GM19239 (cell line): ENCODE measurements around the gene NEBL.

ENCODE experiments used
- DNase-seq: peaks from one replicate; pipeline ENCODE4 v3.0.0; 2011; ENCODE audit warnings: low spot score; ENCODE audit not compliant: insufficient read length
- FAIRE-seq: peaks from 2 replicates; lab custom pipeline; 2011; peaks lifted over from hg19 to GRCh38; lab: Jason Lieb, UNC

Gene NEBL

DNA sequence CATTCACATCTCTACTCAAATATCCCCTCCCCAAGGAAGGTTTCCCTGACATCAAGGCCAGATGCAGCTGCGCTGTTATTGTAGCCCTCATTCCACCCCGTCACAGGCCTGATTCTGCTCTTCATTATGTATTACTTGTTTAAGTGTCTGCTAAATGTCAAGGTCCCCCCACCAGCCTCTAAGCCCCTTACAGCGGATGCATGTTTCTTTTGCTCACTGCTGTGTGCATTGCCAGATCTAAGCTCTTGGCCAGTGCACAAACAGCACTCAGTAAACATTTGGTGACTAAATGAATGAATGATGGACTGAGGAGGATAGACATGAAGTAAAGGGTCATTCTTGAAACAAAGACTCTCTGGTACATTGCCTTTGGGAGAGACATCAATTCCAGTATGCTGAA, 90.6 kb downstream of the NEBL start:
- DNase-seq, result no peak
- FAIRE-seq, result no peak

DNA sequence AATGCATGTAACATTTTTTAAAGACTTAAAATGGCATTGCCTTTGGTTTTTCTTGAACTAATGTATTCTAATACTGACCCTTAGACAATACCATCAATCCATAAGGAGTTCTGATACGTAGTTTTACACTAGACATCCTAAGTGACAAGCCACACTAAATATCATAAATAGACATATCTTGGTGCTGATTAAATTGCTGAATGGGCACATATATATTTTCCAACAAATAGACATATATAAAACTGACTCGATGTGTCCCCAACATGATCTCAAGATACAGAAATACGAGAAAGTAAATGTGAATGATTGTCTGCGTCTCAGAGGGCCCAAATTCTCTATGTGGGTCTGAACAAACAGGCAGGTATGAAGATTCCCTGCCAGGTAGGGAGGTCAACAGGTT, 99.8 kb downstream of the NEBL start:
- DNase-seq, result no peak
- FAIRE-seq, result no peak

DNA sequence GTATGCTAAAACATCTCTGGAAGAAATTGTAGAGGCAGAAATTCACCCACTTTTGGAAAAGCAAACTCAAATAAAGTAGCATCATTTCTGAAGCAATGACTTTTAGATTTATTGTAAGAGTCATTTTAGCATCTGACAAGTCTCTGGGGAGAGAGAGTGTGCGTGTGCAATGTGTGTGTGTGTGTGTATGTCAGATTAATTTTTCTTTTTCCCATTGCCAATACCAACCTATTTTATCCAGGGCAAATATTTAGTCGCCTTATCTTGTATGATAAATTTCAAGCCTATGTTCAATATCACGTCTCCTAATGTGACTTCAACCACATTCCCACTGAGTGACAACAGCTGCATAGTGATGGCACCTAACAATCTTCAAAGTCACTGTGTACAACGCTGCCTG, 101.7 kb downstream of the NEBL start:
- DNase-seq (no peak), FAIRE-seq (no peak)

DNA sequence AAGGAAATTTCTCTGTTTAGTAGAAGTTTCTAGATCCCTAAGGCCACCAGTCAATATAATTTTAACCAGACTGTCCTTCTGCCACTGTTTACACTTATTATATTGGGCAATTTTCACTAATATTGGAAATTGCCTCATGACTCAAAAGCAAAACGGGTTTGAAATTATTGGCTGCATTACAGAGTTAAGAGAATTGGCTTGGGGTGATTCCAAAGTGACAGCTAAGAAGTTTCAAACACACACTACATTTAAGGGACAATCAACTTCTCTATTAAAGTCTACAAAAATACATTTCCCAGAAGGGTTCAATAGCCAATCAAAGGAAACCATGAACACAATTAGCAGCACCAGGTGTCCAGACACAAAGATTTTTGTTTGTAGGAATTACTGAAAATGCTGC, 111.9 kb downstream of the NEBL start:
- FAIRE-seq (no peak), DNase-seq (no peak)

DNA sequence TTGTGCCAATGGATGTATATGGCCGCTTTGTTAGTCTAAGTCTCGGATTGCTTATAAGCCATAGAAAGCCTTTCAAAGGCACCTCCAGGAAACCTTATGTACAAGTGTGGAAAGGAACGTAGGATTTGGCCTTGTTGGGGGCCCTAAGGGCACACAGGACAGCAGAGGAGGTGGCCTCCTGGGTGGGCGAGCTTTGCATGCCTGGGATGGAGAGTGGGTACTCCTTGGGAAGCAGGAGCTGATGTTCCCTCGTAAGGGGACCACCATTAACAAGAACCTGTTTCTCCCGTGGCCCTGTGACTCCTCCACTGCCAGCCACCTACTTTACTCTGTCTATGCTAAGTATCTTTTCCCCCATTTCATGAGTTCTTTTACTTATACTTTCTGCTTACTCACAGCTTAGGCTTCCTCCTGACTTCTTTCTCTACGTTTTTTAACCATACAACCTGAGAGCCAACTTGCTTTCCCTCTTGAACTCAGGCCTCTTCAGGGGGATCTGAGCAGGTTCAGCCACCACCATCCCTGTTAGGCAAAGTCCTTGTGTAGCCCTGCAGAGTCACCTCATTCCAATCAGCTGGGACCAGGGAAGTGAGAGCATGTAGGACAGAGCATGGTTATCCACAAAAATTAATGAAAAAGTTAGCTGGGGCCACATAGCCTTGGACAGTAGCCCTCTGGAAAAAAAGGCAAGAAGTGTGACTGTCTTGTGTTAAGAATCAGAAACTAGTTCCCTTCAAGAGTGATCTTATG, 118.9 kb downstream of the NEBL start:
- FAIRE-seq (no peak), DNase-seq (no peak)

DNA sequence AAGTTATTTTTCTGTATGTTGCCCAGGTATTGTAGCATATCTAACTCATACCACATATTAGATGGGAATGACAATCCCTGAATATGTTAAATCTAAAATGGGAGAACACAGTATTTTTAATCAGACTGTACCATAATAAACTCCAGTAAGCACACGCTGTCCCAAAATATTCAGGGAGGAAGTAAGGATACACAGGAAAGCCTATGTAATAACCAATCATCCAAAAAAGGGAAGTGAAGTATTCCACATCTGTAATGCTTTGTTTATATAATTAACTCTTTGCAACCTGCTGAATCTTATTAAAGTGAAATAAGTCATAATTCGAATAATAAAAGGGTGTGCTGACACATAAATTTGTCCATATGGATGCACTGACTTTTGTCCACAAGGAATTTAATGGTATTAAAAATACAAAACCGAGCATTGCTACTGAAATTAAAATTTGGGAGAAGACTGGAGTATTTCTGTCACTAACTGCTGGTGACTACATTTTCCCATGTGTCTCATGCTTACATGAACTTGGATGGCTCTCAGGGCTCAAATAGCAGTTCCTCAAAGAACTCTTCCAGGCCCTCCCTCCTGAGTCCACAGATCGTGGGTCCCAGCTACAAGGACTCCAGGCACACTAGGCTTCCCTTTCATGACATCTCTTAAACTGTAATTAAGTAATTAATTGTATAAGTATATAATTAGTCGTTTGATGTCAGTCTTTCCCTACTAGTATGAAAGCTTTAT, 120.6 kb downstream of the NEBL start:
- FAIRE-seq (no peak), DNase-seq (no peak)

DNA sequence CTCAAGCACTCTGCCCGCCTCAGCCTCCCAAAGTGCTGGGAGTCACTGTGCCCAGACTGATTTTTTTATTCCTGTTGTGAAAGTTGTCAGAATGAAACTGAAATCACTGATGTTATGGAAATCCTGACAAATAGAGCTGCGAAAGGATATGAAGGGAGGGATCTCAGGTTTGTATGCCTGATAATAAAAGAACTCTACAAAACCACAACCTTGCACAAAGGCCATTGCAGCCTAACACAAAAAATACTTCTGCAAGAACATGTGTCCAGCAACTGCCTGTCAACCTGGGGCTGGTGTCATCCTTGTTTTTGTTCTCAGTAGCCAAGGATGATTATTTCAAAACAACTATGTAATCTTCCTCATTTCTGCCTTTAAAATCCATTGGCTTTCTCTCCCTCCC, 126.1 kb downstream of the NEBL start:
- DNase-seq (no peak), FAIRE-seq (no peak)

DNA sequence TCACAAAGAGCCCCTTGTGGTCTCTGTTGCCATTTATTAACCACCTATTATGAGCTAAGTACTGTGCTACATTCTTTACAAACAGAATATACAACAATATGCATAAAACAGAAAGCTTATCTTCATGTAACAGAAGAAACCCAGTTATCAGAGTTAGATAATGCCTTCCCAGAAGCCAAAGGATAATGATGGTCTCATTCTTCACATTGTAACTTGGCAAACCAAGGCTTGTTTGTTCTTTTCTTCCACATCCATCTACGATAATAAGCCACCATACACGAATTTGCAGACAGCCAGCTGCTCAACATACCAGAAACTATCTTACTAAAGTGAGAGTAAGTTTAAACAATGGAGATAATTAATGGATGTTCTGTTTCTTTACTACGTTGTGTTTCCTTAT, 127.6 kb downstream of the NEBL start:
- FAIRE-seq, result no peak
- DNase-seq, result no peak

DNA sequence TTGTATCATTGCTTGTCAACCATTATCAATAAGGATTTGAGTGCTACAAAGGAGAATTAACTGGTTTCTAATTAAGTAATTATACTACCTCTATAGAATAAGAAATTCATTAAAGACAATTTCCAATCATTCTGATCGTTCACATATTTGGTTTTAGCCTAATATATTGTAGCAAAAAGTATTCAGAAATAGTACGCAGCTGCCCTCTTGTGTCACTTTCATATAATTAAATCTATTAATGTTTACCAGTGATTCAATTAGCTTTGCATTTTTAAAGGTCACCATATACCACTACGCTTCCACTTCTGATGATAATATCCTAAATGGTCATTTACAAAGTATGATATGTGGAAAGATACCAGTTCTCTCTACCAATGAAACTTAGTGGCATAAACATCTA, 128.3 kb downstream of the NEBL start:
- FAIRE-seq, result no peak
- DNase-seq, result no peak

DNA sequence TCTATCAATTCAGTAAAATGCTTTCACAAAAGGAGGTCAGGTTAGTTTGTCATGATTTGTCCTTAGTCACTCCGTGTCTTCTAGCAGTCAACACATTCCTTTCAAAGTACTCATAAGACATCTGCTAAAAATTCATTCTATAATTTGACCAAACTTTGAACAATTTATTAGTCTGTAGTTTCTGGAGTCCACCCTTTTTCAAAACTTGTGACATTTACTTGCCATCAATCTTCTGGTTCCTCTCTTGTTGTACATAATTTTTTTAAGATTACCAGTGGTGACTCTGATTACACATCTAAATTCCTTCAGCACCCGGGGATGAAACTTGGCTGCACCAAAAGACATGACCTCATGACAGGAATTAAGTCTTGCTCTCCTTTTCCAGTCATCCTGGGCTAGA, 130.1 kb downstream of the NEBL start:
- DNase-seq, result no peak
- FAIRE-seq, result no peak

DNA sequence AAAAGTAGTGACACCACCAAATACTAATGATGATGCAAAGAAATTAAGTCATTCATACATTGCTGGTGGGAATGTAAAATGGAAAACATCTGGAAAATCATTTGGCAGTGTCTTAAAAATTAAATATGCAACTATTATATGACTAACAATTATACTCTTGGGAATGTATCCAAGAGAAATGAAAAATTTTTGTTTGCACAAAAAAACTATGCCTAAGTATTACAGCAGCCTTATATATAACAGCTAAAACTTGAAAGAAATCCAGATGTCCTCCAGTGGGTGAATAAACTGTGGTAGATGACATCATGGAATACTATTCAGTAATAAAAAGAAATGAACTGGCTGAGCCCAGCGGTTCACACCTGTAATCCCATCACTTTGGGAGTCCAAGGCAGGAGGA, 132.0 kb downstream of the NEBL start:
- no peak for DNase-seq
- FAIRE-seq, result no peak

DNA sequence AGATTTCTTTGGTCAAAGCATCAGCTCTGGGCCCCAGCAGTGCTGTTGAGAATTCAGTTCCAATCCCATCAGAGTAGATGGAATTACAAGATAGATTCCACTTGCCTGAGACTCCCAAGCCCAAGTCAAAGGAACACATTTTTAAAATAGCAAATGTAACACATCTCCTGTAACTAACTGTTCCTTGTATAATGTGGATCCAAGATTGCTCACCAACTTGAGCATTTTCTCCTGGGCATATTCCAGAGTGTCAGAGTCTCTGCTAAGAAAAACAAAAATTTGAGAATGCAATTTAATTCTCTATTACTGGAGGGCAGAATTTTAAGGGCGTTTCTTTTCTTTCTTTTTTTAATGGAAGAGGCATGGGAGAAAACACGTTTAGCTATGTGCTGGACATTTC, 136.7 kb downstream of the NEBL start:
- no peak for DNase-seq
- no peak for FAIRE-seq

DNA sequence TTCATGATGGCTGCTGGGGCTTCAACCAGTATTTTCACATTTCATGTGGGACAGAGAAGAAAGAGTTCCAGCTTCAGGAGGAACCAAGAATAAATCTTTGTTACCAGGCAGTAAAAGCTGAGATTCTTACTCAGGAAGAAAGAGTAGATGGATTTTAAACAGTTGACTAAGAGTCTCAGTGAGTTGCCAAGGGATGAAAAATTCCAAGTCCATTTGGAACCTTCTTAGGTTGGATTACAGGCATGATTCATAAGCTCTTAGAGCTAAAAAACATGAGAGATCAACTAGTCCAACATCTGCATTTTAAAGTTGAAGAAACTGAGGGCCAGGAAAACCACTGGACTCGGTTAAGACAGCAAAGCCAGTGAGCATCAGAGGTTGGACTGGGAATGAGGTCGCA, 148.6 kb downstream of the NEBL start:
- DNase-seq, result no peak
- FAIRE-seq, result no peak

DNA sequence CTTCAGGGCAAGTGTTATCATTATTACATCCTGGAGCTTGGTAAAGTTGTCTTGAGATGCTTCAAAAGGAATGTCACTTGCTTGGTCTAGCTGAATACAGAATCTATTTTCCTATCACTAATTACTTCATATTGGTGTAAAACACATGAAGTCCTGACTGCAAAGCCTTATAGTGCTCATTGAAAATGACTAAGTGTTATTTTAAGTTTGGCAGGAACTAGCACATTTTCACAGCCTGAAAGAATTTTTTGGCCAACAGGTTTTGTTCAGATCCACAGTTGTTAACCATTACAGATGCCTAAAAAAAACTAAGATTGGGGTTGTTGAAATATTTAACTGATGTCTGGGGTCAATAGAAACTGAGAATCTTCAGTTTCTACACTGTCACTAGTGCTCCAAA, 149.3 kb downstream of the NEBL start:
- FAIRE-seq (no peak), DNase-seq (no peak)

DNA sequence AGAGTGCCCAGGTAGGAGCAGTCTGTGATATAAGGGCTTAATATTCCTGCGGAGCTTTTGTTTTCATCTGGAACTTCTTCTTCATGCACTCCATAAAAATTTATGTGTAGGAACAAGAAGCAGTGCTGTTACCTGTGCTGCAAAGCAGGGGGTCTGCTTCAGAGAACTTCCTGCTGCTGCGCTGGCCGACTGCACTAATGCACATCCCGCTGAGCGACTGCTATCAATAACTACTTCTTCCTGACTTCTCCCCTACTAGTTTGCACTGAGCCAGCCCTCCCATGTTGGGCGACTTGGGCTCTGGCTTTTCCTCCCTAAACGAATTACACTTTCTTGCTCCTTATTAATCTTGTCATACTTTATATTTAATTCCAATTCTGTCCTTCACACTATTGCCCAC, 150.3 kb downstream of the NEBL start:
- FAIRE-seq, result no peak
- DNase-seq, result no peak

DNA sequence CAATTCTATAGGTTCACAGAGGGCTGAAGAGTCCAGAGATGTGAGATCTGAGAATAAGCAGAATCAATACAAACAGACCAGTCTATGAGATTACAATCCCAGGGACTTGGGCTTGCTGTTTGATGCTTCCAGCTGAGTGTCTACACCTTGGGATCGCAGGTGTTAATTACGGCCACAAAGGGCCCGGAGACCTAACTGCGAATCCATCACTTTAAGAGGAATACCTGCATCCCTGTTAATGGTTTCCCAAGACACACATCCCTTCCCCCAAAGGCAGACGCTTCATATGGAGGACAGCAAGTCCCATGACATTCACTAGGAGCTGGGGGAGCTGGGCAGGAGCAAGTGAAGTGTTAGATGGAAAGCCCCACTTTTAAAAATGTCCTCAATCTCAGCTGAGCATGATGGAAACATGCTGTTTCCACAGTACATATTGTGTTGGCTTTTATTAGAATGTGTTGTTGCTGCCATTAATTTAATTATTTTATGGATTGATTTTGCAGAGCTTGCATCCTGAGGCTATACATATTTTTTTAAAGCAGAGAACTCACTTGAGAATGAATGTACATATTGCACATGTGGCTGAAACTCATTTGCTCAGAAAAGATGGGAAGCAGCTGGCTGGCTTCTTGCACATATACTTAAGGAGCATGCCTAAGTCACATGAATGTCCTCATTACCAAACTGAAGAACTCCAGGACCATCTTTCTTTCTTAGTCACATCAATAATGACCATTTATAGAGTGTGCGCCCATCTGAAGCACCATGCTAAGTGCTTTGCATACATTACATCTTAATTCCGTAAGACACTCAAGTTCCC, 151.3 kb downstream of the NEBL start:
- DNase-seq (no peak), FAIRE-seq (no peak)

DNA sequence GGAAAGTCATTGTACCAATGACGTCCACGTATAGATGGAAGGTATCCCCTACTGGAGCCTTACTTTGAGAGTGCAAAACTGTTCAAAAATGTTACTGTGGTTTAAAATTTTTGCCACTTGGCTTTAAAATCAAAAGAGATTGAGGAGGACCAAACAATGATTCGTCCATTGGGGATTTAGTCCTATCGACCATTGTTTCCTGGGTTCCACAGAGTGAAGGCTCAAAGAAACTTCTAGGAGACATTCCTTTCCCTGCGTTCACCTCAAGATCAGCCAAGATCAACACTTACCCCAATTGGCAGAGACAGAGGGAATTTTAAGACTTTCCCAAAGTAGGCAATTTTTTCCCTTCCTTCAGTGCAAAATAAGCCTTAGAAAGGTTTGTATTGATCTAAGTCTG, 152.3 kb downstream of the NEBL start:
- FAIRE-seq (no peak), DNase-seq (no peak)

DNA sequence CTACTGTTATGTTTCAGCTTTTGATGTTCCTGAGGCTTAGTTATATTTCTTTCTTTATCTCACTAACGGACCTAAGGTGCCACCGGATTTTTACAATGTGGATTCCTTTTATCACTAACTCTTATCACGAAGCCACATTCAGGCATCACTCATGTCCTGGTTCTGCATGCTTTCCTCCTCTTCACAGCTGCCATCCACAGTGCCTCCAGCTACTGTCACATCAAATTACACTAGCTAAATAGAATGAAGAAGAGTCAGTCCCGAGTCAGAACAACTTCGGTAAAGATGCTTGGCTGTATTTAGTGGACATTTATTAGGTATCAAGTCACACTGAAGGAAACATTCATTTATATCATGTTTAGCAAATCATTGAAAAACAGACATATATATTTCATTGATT, 153.2 kb downstream of the NEBL start:
- FAIRE-seq, result no peak

DNA sequence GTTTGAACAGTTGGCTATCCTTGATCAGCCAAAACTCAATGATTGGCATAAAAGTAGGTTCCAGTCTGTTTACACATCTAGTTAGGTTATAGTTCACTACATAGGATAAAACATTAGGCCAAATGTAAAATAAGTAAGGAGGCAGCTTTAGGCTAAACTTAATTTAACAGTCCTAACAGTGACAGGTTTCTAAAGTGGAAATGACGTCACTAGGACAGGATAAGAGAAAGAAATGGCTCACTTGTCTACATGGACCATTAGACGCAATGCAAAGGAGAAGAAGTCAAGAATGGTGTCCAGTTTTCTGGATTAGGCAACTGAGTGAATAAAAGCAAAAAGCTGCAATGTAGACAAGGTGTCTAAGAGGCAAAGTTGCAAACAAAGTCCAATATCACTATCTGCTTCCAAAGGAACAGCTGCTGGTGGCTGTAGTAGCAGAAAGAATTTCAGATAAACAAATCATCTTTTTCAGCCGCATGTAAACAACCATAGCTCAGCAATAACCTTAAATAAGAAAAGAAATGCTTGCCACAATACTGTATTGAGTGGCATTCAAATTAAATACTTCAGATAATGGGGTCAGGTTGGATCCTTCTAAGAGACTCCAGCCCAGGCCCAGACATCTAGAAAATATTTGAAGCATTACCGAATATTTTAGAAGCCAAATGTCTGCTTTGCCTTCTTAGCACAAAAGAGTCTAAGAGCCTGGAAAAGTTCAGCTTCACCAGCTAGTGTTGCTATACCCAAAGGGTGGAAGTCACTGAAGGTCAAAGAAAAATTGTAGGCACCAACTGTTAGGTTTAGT, 154.2 kb downstream of the NEBL start:
- DNase-seq (no peak), FAIRE-seq (no peak)

More for the DNA sequence above, 153.2 kb downstream of the NEBL start:
- no peak for DNase-seq

DNA sequence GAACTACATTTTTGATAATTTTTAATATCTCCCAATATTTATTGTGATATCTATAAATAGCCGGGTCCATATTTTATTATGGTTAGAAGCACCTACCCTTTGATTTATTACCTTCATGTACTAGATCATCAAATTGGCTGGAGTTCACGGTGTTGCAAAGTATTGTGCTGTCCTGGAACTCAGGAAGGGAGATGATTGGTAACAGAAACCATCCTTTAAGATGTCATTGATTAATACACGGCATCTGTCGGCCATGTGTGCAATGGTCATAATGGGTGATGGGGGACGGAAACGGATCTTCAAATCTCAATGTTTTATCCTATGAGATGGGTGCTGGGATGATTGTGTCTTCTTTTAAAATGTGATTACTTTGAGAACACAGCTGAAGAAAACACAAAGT, 157.0 kb downstream of the NEBL start:
- no peak for FAIRE-seq
- no peak for DNase-seq
